ENCODE results near the gene TAB3.

Gene TAB3

GRCh38 chrX:30885136-30885535 is 3.9 kb downstream of the TAB3 start:
- DNase-seq, result no peak

GRCh38 chrX:30883138-30883537 is 5.9 kb downstream of the TAB3 start:
- no peak for DNase-seq

- no peak for DNase-seq
These were observed 7.3 kb downstream of the TAB3 start for GRCh38 chrX:30881797-30882196.

GRCh38 chrX:30881390-30881789 is 7.7 kb downstream of the TAB3 start:
- no peak for DNase-seq

- no peak for DNase-seq
These were observed 9.0 kb downstream of the TAB3 start for GRCh38 chrX:30880058-30880457.

- no peak for DNase-seq
These were observed 12.7 kb downstream of the TAB3 start for GRCh38 chrX:30876367-30876766.

- no peak for DNase-seq
These were observed 13.1 kb downstream of the TAB3 start for GRCh38 chrX:30875957-30876356.

- DNase-seq, result no peak
These were observed 14.2 kb downstream of the TAB3 start for GRCh38 chrX:30874851-30875250.

- no peak for DNase-seq
These were observed 18.5 kb downstream of the TAB3 start for GRCh38 chrX:30870572-30870971.

GRCh38 chrX:30865612-30866011 is 23.4 kb downstream of the TAB3 start:
- no peak for DNase-seq

- no peak for DNase-seq
These were observed 24.0 kb downstream of the TAB3 start for GRCh38 chrX:30865015-30865414.

- no peak for DNase-seq
These were observed 24.7 kb downstream of the TAB3 start for GRCh38 chrX:30864383-30864785.

- no peak for DNase-seq
These were observed 25.1 kb downstream of the TAB3 start for GRCh38 chrX:30863974-30864373.

GRCh38 chrX:30858098-30858497 is 31.0 kb downstream of the TAB3 start:
- DNase-seq, result no peak

GRCh38 chrX:30851449-30851848 is 37.6 kb downstream of the TAB3 start:
- DNase-seq, result no peak

- DNase-seq, result no peak
These were observed 53.7 kb downstream of the TAB3 start for GRCh38 chrX:30835373-30835772.

GRCh38 chrX:30833896-30834295 is 55.2 kb downstream of the TAB3 start:
- no peak for DNase-seq

- no peak for DNase-seq
These were observed 58.0 kb downstream of the TAB3 start for GRCh38 chrX:30831082-30831481.

- no peak for DNase-seq
These were observed 58.6 kb downstream of the TAB3 start for GRCh38 chrX:30830326-30830943.

- no peak for DNase-seq
These were observed 64.8 kb downstream of the TAB3 start for GRCh38 chrX:30824275-30824674.

- no peak for DNase-seq
These were observed 66.3 kb downstream of the TAB3 start for GRCh38 chrX:30822764-30823163.

- DNase-seq, result no peak
These were observed 66.9 kb downstream of the TAB3 start for GRCh38 chrX:30822068-30822681.

GRCh38 chrX:30821116-30821515 is 67.9 kb downstream of the TAB3 start:
- DNase-seq, result no peak

- no peak for DNase-seq
These were observed 70.0 kb downstream of the TAB3 start for GRCh38 chrX:30819080-30819479.

- no peak for DNase-seq
These were observed 73.0 kb downstream of the TAB3 start for GRCh38 chrX:30816079-30816478.
